ENCODE measurements around the gene OPRM1.
"Not testable (repeated sequence)": the region's sequence is repeated elsewhere in the genome, so short reads cannot be mapped to it uniquely, and the experiment has no call there.

The OPRM1 gene

DNA sequence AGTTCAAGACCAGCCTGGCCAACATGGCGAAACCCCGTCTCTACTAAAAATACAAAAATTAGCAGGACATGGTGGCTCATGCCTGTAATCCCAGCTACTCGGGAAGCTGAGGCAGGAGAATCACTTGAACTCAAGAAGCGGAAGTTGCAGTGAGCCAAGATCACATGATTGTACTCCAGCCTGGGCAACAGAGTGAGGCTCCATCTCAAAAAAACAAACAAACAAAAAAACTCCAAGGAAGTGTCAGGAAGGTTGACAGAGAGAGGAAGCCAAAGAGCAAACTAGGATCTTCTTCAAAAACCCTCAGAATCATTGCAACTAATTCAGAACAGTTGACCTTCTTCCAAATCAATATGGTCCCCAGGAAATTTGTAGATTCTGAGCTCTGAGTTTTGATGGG is 162.6 kb downstream of the OPRM1 start:
- in situ Hi-C loops (cut with HindIII; ENCODE audit: low sequenced_read_pairs), result not testable (repeated sequence)

DNA sequence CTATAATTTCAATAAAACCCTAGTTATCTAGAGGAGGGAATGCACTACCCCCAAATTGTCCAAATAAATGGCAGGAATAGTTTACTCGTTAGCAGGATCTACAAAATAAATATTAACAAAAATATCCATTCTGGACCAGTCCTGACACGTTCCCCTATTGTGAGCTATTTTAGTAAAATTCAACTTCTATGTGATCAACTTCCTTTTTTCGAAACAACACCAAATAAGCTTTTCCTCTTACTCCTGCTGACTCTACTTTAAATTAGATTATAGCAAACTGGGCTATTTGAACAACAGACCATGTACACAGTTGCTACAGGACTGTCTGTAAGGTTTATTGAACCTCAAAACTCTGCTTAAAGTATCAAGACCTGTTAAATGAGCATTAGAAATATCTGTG is 163.3 kb downstream of the OPRM1 start:
- in situ Hi-C loops (cut with HindIII; ENCODE audit: low sequenced_read_pairs), result no loop called here

DNA sequence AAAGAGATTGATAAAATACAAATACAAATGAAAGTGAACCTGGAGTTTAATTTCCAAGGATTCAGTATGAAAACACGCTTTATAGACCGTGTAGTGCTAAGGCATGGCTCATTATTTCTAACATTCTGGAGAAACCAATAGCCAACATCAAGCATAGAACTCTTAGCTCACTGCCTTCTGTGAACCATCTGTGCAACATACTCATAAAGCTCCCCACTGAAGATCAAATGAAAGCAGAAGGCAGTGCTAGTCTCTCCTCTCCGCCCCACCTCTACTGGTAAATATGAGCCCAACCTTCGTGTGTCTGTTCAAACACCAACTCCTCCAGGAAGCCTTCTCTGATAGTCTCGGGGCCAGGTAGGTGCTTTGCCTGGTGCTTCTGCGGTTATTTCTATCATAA is 163.9 kb downstream of the OPRM1 start:
- in situ Hi-C loops (cut with HindIII; ENCODE audit: low sequenced_read_pairs), result no loop called here

DNA sequence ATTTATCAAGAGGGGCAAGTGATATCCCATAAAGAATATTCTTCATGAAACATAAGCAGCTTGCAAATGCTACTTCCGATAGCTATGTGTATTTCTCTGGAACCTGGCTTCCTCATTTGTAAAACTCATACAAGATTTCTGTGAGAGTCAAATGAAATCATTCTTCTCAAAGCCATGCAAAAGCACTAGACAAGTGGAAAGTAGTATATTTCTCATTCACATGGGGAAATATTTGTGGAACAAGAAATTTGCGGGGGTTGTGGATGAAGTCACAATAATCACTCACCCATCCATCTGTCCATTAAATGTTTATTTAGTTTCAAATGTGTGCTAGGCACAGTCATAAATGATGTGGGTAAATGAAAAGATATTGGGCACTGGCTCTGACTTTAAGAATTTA is 167.1 kb downstream of the OPRM1 start:
- in situ Hi-C loops (cut with HindIII; ENCODE audit: low sequenced_read_pairs), result no loop called here

DNA sequence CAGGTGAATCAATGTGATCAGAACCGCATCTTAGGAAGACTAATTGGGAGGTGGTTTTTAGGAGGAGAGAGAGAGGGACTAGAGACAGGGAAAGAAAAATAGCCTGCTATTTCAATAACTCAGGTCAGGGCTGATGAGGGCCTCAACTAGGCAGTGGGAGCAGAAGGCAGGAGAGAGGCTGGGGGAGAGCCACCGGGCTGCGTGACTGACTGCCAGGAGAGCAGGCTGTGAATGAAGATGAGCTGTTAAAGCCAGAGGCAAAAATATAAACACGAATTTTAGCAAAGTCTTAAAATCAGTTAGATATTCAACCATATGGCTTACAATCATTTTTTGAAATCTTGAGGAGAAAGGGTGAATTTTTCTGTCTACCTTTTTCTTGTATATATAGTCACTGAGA is 168.0 kb downstream of the OPRM1 start:
- in situ Hi-C loops (cut with HindIII; ENCODE audit: low sequenced_read_pairs), result no loop called here

DNA sequence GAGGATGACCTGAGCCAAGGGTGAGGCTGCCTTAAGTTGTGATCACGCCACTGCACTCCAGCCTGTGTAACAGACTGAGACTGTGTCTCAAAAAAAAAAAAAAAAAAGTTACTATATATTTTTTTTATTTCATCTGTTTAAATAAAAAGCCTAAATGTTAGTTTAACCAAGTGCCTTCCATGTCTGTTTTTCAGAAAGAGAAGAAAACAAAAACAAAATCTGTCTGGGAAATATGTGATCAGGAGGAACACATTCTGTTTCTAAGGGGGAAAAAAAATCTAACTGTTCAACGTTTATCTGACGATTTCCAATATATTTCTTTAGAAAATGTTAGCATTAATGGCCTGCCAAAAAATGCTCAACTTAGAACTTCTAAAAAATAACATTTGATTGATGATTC is 170.5 kb downstream of the OPRM1 start:
- in situ Hi-C loops (cut with HindIII; ENCODE audit: low sequenced_read_pairs), result no loop called here

DNA sequence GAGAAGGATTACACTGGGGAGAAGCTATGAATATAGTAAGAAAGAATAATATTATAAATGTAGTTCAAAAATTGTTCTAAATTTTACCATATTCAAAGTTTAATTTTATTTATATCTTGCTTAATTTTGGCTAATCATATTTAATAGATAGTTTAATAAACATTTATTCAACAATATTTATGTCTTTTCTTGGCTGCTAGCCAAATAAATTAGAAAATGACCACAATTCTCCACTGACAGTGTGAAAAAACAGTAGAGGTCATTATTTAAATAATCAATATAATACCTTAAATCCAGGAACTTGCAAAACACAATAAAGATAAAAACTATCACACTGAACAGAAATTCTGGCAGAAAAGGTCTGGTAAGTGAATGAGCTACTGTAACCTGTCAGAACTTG is 171.6 kb downstream of the OPRM1 start:
- in situ Hi-C loops (cut with HindIII; ENCODE audit: low sequenced_read_pairs), result no loop called here

DNA sequence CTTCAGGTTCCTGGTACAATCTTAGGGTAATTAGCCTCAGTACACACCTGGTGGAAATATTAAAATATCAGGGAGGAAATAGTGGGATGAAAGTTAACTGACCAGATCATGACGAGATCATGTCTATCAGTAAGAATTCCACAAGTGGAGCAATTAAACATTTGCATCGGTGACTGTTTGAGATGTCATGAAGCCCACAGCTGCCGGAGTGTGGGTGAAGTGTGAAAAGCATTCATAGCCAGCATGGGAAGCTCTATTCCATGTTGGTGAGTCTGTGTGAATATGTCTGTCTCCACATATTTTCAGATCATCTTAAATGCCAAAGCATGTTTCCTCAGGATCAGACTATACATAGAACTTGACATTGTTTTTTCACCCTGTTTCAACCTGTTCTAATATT is 174.7 kb downstream of the OPRM1 start:
- in situ Hi-C loops (cut with HindIII; ENCODE audit: low sequenced_read_pairs), result no loop called here

DNA sequence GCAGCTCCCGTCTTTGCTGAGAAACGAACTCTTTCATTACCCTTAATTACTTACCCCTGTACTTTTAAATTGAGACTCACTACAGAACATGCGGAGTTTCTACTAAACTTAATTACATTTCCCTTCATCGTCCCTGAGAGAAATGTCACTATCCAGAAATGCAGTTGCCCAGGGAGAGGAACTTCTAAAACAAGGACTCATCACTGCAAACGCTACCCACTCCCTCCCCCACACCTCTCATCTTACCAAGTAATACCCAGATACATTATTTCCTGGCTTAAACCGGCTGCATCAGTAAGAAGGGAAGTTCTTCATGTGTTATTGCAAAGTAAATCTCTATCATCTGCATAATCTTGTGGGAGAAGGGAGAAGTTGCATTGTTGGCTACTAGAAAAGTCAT is 179.3 kb downstream of the OPRM1 start:
- in situ Hi-C loops (cut with HindIII; ENCODE audit: low sequenced_read_pairs), result no loop called here

DNA sequence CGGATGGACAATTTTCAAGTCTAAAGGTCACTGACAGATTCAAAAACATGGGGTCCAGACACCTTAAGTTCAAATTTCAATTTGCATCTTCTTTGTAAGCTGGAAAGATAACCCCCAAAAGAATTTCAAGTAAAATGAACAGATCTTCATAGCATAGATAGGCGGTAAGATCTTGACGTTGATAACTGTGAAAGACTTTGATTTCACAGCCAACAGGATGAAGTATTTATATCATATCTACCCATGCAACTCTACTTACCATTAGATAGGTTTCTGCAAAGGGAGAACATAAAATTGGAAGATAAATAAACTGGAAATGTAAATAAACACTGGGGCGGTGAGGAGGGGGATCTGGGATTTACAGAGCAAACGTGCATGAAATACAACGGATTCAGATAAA is 179.7 kb downstream of the OPRM1 start:
- in situ Hi-C loops (cut with HindIII; ENCODE audit: low sequenced_read_pairs), result no loop called here

DNA sequence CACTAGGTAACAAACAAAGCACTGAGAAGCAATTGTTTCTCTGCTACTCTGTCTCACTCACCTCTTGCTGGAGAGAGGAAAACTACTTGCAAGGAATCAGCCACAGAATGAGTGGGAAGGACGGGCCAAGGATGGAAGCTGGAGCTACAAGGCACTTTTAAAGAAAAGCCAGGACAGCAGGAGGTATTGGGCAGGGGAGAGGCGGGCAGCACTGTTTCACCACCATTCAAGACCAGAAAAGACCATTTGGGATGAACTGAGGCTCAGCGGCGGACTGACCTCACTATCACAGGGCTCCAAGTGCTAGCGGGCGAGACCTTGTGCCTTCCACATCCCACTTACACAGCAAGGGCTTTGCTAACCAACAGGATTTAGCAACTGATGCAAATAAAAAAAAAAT is 180.2 kb downstream of the OPRM1 start:
- in situ Hi-C loops (cut with HindIII; ENCODE audit: low sequenced_read_pairs), result no loop called here

DNA sequence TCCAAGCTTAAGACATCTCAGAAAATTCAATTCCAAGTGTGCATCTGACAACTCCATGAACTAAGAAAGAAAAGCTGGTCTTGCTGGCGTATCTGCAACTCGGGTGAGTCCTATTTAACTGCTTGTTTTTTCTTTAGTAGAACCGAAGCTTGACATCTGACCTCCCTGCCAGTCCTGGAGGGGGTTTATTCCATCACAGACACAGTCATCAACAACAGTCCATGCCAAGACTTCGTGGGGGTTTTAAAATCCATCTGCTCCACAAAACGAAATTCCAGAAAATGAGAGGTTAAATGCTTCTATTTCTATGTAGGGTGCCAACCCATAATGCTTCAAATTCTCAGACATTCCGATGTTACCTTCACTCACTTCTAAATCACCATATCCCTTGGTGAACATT is 183.7 kb downstream of the OPRM1 start:
- in situ Hi-C loops (cut with HindIII; ENCODE audit: low sequenced_read_pairs), result no loop called here

DNA sequence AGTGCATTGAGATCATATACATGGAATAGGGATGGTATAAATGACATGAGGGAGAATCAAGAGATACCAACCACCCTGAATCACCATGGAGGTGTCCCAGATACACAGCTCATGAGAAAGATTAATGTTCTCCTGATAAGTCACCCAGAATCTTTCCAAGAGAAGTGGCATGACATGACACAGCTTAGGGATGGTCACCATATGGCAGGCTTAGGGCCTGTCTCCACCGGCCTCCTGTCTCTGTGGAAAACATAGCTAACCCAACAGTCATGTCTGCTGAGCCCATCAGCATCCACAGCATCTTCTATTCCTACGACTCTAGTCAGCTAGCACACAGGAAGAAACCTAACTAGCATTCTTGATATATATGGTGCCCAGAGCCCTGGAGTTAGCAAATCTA is 184.3 kb downstream of the OPRM1 start:
- in situ Hi-C loops (cut with HindIII; ENCODE audit: low sequenced_read_pairs), result no loop called here

DNA sequence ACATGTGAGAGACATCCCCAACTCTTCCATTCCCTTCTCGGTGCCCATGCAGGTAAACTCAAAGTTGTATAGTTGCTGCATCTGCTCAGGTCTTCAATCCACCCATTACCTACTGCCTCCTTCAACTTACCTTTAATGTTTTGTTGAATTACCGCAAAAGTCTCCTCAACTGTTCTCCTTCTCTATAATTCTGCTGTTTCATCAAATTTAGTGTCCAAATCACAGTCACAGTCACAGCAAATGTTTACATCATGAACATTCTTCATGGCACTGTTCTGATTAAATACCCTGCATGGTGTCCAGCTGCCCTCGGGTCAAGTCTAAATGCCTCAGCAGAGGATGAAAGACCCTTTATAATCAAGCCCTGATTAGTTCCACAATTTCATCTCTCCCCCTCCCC is 187.4 kb downstream of the OPRM1 start:
- in situ Hi-C loops (cut with HindIII; ENCODE audit: low sequenced_read_pairs), result no loop called here

DNA sequence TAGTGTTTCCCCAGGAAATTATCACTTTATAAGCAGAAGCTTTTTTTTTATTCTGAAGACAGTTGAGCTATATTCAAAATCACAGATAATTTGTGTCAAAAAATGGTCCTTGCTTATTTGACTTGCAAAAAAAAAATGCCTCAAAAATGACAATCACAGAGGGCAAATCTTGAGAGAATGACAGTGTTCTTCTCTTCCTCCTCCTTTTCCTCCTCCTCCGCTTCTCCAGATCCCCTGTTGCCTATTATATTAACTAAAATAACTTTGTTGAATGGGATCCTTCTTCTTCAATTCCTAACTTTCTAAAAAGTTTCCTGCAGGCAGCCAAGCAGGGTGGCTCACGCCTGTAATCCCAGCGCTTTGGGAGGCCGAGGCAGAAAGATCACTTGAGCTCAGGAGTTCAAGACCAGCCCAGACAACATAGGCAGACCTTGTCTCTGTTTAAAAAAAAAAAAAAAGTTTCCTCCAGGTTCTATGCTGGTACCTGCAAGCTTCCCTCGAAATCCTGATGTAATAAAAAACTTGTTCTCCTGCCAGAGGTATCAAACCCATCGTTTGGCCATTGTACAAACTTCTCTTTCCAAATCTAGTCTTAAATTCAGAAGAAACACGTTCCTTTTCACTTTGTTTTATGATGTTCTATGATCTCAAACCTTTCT is 189.0 kb downstream of the OPRM1 start:
- in situ Hi-C loops (cut with HindIII; ENCODE audit: low sequenced_read_pairs), result no loop called here

DNA sequence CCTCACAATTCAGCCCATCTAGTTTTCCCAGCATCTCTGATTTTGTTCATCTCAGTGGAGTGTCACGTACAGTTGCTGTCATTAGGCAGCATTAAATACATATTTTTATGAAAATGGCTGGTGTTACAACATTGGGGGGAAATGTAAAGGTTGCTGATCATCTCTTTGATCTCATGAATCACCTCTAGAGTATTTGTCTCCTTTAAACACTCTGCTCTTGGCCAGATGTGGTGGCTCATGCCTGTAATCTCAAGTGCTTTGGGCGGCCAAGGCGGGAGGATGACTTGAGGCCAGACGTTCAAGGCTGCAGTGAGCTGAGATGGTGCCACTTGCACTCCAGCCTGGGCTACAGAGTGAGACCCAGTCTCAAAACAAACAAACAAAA is 189.5 kb downstream of the OPRM1 start:
- in situ Hi-C loops (cut with HindIII; ENCODE audit: low sequenced_read_pairs), result no loop called here

DNA sequence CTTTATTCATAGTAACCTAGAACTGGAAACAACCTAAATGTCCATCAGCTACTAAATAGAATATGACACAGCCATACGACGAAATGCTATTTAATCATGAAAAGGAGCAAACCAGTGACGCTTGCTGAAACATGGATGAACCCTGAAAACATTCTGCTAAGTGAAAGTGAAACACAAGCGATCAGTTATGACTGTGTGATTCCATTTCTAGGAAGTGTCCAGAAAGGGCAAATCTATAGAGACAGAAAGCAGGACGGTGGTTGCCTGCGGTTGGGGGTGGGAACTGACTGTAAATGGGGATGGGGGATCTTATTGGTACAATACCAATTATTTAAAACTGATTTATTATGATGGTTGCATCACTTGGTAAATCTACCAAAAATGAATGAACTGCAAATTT is 190.7 kb downstream of the OPRM1 start:
- in situ Hi-C loops (cut with HindIII; ENCODE audit: low sequenced_read_pairs), result no loop called here

DNA sequence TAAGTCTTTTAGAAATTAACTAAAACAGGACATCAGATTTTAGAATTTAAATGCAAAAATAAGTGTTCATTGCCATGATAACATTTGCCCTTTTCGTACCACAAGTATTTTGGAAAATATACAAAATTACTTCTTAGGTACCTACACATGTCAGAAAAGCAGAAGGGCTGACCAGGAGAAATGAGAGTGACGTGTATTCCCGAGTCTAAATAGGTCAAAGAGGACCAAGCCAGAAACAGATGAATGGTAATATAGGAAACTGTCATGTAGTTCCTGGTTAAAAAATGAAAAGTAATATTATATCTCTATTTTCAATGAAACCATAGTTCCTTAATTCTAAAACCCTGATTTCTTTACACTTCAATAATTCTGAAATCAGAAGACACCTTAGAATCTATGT is 191.4 kb downstream of the OPRM1 start:
- in situ Hi-C loops (cut with HindIII; ENCODE audit: low sequenced_read_pairs), result no loop called here

DNA sequence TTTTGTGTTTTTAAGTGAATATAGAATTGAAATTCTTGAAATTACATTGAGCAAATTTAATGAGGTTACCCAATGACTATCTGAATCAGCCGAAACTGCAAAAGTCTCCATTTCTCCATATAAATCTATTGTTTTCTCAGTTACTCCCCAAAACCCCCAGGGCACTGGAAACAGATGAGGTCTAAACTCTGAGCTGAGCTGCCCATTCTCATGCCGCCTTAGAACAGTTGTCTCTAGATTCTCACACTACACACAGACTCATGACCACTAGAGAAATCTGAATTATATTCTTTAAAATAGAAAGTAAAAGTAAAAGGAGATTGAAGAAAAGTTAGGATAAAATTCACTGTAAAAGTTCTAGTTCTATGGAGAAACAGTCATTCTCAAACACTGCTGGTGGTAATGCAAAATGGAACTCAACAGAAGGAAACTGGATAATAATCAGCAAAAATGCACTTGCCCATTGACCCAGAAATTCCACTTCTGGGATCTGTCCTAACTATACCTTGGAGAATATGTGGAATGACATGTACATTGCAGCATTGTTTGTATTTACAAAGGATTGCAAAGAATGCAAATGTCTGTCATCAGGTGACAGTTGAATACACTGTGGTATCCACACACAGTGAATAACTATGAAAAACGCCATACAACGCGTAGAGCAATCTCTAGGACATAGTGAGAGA is 192.0 kb downstream of the OPRM1 start:
- in situ Hi-C loops (cut with HindIII; ENCODE audit: low sequenced_read_pairs), result no loop called here

DNA sequence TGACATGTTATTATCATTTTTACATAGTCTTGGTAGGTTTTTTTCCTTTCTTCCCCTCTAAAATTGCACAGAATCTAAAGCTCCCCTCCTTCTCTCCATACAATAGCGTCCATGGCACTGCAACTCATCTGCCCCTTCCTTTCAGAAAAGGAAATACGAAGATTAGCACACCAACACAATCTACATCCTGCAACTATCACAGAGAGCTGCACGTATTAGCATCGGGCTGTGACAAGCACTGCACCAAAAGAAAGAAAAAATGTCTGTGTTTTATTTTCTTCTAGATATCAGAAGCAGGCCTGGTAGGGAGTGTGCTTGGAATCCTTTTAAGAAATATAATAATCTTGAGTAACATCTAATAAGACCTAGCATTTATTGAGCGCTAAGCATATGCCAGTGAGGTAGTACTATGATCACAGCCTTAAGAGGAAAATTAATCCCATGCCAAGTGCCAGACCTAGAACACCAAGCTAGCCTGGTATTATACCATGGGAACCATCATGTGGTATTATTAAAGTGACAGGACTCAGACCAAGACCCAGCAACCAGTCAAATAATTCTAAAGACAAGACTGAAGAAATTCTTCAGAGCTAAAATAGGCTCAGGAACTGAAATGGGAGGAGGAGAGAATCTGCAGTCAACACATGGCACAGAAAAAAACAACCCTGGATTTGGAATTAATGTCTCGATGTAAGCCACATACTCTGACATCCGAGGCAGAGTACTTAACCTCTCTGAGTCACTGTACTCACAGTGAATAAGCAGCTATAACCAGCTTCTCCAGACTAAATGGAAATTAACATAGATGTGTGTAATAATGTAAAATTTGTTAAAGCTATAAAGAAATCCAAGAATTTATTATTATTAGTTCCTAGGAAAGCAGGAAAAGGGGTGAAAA is 193.2 kb downstream of the OPRM1 start:
- in situ Hi-C loops (cut with HindIII; ENCODE audit: low sequenced_read_pairs), result no loop called here

DNA sequence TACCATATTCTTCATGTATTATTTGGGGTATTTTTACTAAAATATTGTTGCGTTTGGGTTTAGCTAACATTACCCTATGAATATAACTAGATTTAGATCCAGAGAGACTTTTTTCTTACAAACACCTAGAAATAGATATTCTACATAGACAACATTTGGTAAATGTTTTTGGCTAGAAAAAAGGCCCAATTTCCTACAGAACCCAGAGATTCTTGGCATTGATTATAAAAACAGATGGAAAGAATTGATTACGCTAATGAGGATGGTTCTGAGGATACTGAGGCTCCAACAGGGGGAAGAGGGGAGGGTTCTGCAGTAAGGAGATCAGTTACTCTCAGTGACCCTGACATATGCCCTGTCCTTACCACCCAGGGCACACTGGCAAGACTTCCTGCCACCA is 194.3 kb downstream of the OPRM1 start:
- in situ Hi-C loops (cut with HindIII; ENCODE audit: low sequenced_read_pairs), result no loop called here

All from endothelial cell of hepatic sinusoid (primary cell).